GM13976 (cell line): ENCODE measurements around the gene PDC.
"Not testable (repeated sequence)": the region's sequence is repeated elsewhere in the genome, so short reads cannot be mapped to it uniquely, and the experiment has no call there.

Experiments
- DNase-seq: peaks from one replicate; pipeline ENCODE4 v3.0.0; 2012; ENCODE audit warnings: low spot score
- in situ Hi-C: fragments of 300-500 bp; cut with MboI; formaldehyde crosslinking; loops from one replicate; pipeline ENCODE4 v1.12.0; 2022; ENCODE audit warnings: low sequenced_read_pairs, mixed read lengths, inconsistent platforms; ENCODE audit not compliant: unreplicated experiment
- TF ChIP-seq, protein P1 (sequence below): IDR thresholded peaks from 2 replicates; pipeline ENCODE4 v1.5.1; 2012; ENCODE audit warnings: borderline replicate concordance, mild to moderate bottlenecking; ENCODE audit not compliant: insufficient read depth; ENCODE audit errors: extremely low read depth, missing control alignments, control extremely low read depth

PDC gene

DNA sequence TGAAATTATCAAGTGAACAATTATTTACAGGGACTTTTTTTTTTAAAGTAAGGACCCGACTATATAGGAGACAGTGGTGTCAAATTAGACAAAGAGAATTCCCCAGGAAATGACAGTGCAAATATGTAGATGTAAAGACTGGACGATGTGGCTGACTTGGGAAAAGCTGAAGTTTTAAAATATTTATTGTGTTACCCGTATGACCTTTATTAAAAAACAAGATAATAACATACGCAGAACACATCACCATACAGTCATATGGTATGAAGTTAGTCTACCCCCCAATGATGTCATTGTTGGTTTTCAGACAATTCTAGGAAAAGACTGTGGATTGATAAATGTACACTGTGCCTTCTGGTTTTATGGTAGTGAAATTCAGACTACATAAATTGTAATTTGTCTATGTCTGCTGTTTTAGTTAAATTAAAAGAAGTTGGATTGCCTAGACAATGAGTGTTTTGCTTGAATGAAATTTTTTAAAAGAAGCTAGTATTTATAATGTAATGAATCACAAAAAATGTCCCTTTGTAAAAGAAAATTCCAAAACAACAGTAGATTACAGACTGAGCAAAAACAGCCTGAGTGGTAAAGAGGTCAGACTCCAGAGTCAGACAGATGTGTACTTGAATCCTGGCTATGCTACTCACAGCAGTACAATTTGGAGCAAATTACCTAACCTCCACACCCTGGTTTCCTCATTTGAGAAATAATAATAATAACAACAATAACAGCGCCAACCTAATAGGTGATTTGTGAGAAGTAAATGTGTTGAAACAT is 15.5 kb upstream of the PDC start:
- TF ChIP-seq, protein P1, sequence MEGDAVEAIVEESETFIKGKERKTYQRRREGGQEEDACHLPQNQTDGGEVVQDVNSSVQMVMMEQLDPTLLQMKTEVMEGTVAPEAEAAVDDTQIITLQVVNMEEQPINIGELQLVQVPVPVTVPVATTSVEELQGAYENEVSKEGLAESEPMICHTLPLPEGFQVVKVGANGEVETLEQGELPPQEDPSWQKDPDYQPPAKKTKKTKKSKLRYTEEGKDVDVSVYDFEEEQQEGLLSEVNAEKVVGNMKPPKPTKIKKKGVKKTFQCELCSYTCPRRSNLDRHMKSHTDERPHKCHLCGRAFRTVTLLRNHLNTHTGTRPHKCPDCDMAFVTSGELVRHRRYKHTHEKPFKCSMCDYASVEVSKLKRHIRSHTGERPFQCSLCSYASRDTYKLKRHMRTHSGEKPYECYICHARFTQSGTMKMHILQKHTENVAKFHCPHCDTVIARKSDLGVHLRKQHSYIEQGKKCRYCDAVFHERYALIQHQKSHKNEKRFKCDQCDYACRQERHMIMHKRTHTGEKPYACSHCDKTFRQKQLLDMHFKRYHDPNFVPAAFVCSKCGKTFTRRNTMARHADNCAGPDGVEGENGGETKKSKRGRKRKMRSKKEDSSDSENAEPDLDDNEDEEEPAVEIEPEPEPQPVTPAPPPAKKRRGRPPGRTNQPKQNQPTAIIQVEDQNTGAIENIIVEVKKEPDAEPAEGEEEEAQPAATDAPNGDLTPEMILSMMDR, result peak; percentile 3
- no peak for DNase-seq
- in situ Hi-C loops, result no loop called here

DNA sequence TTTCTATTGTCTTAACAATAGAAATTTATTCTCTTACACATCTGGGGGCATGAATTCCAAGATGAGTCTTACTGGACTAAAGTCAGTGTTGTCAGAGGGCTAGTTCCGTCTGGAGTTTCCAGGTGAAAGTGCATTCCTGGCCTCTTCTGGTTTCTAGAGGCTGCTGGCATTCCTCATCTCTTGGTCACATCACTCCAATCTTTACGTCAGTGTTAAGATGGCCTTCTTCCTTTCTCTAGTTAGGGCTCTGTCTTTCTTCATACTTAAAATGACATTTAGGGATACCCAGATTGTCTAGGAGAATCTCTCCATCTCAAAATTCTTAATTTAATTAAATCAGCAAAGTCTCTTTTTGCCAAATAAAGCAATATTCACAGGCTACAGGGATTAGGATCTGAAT is 13.3 kb upstream of the PDC start:
- DNase-seq, result no peak
- TF ChIP-seq, protein P1, result no peak
- in situ Hi-C loops, result no loop called here

DNA sequence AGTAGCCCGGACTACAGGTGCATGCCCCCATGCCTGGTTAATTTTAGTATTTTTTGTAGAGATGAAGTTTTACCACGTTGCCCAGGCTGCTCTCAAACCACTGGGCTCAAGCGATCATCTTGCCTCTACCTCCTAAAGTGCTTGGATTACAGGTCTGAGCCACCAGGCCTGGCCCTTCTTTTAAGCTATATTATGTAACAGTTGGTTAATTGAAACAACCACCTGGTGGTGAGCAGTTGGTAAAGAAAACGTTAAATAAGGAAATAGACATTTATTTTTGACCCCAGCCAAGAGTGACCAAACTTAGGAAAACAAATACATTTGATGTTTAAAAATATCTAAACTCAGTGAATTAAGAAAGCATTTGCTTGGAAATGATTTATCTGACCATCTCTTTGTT is 12.1 kb upstream of the PDC start:
- in situ Hi-C loops, result no loop called here
- TF ChIP-seq, protein P1, result no peak
- no peak for DNase-seq

DNA sequence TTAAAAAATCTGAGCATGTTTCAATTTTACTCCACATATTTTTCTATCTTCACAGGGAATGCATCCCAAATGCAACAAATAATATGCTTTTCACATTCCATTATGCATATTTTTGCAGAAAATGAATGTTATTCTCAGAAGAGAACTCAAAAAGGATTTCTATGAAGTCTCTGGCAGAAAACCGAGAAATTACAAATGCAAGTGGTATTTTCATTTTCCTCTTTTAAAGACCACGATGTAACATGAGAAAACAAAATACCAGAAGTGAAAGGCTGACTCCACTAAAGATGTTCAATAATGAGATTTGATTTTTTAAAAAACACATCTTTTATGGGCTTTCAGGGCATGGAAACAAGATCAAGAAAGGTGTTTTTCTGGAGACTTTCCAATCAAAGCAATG is 5.0 kb upstream of the PDC start:
- DNase-seq, result no peak
- TF ChIP-seq, protein P1, result no peak
- in situ Hi-C loops, result no loop called here

GRCh38 chr1:186465491-186465890 is 4.6 kb upstream of the PDC start:
- in situ Hi-C loops, DNase-seq: not testable (repeated sequence)

DNA sequence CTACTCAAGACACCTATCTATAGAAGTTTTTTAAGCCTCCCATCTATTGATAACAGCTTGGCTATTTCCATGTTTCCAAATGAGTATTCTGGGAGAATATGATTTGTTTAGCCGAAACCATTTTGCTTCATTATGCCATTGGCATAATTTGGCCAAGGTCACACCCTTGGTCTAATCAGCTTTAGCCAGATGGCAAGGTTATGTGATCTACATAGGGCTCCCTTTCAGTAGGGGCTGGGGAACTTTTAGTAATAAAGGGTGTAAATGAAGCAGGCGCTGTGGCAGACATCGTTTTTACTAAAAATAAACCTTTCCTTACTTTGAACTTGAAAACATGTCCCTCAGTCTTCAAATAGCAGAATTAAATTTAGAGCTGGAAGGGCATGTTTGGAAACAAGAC is 3.0 kb upstream of the PDC start:
- in situ Hi-C loops, result no loop called here
- no peak for DNase-seq
- TF ChIP-seq, protein P1, result no peak

DNA sequence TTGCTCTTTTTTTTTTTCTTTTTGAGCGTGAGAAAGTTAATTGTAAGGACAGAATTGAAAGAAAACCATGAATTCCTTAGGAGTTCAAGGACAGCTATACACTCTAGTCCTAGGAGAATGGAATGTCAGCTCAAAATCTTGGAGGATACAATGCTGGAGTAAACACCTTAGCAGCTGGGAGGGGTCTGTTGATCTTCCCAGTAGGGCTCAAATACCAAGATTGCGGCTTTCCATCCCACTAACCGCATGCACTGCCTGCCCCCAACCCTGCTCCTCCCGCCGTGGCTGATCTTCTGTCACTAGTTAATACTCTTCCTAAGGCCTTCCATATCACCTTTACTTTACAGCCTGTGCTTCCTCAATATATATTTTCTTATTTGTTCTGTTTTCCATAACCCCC is 2.6 kb upstream of the PDC start:
- in situ Hi-C loops, result no loop called here
- TF ChIP-seq, protein P1, result no peak
- no peak for DNase-seq

DNA sequence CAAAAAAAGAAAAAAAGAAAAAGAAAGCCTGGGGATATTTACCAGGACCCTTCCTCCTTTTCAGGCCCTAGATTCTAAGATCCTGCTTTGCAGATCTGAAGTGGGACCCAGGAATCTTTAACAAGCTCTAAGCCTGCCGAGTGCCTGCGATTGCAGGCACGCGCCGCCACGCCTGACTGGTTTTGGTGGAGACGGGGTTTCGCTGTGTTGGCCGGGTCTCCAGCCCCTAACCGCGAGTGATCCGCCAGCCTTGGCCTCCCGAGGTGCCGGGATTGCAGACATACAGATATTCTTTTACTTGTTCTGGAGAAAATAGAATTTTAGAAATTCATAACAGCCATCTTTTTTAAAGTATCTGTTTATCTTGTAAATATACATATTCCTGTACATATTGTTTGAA is 1.8 kb downstream of the PDC start:
- DNase-seq, in situ Hi-C loops: not testable (repeated sequence)
